Right lobe of liver (tissue), 6 donors: ENCODE measurements around the gene PLCXD1. TPM values are rescaled to one million over a fixed set of nuclear protein-coding genes. Genes with fewer than 3 reads are reported as not detected.
"Not testable (repeated sequence)": the region's sequence is repeated elsewhere in the genome, so short reads cannot be mapped to it uniquely, and the experiment has no call there.

Experiments
- ATAC-seq, 4 donors: fragments of 200-7000 bp; cut with Tn5 transposase; one replicate each; pipeline ENCODE4 v1.9.1; 2020; ENCODE audit warnings: mild to moderate bottlenecking in 4 of 4, moderate library complexity in 4 of 4
- DNase-seq, 3 donors: peaks; one replicate each; pipeline ENCODE4 v3.0.0-alpha.2; 2020
- H3K27ac ChIP-seq, 3 donors: fragments of 200-600 bp; one replicate each; pipeline ENCODE4 v1.8.0; 2022
- H3K27me3 ChIP-seq, 2 donors: fragments of 200-600 bp; one replicate each; pipeline ENCODE4 v1.8.0; 2022
- H3K36me3 ChIP-seq, 4 donors: fragments of 200-600 bp; sonication (generic) in 1 of 4; one replicate each; pipeline versions ENCODE4 v1.5.1 to v1.8.0; 2017 to 2022; ENCODE audit warnings: control low read depth in 1 of 4
- H3K4me1 ChIP-seq, 4 donors: fragments of 200-600 bp; sonication (generic) in 1 of 4; one replicate each; pipeline versions ENCODE4 v1.5.1 to v1.8.0; 2017 to 2022; ENCODE audit warnings: control low read depth in 1 of 4
- H3K4me3 ChIP-seq, 3 donors: fragments of 200-600 bp; one replicate each; pipeline ENCODE4 v1.8.0; 2022
- H3K9me3 ChIP-seq, 4 donors: fragments of 200-600 bp; sonication (generic) in 1 of 4; one replicate each; pipeline versions ENCODE4 v1.5.1 to v1.8.0; 2017 to 2022; ENCODE audit warnings: control low read depth in 1 of 4
- POLR2A ChIP-seq: fragments of 450-650 bp; IDR thresholded peaks from one replicate; pipeline ENCODE4 v1.6.1; 2017; ENCODE audit warnings: antibody characterized with exemption, mild to moderate bottlenecking
- WGBS: methylation state at CpG from one replicate; pipeline ENCODE4 v1.1.6; 2018; ENCODE audit warnings: low coverage, low lambda C conversion rate; ENCODE audit not compliant: insufficient coverage; ENCODE audit errors: missing lambda C conversion rate; 5-methylcytosine and 5-hydroxymethylcytosine counted together
- intact Hi-C, 2 donors: fragments of 100-400 bp; cut with DNase I; formaldehyde crosslinking; loops; one replicate each; pipeline versions ENCODE4 v1.11.2 to v1.14.1; 2022
- total RNA-seq, 6 experiments: library from RNA; depleted of rRNA in 2 of 6; stranded (reverse); fragments of >200 nt in 2 of 6; fragmentation: NEBNext Ultra II Directional in 3 of 6; extraction: Animal tissue kit (Norgen Biotek cat#: 25700) in 3 of 6; gene quantifications; one replicate each; pipeline versions ENCODE4 v1.1.0 to v1.2.4, GENCODE V29; 2016 to 2023
- TF ChIP-seq, protein P1 (sequence below), 4 donors: fragments of 200-600 bp in 3 of 4; fragments of 450-650 bp in 1 of 4; IDR thresholded peaks; one replicate each; pipeline versions ENCODE4 v1.5.1 to v1.8.0; 2016 to 2022; ENCODE audit warnings: antibody characterized with exemption in 4 of 4, mild to moderate bottlenecking in 2 of 4
- donor health status: DM: no; HTN: yes; CAD: no.
- donor health status: DM: no; HTN: no; CAD: no.
- donor health status: DM: no; HTN: no; CAD: no.
- donor health status: DM: no; HTN: yes; CAD: no.
- donor health status: DM: no; HTN: yes; CAD: no.

Gene PLCXD1
- total RNA-seq, 6 experiments from 2014 or later, result 3.4 to 11.2 (median 5.1) TPM

DNA sequence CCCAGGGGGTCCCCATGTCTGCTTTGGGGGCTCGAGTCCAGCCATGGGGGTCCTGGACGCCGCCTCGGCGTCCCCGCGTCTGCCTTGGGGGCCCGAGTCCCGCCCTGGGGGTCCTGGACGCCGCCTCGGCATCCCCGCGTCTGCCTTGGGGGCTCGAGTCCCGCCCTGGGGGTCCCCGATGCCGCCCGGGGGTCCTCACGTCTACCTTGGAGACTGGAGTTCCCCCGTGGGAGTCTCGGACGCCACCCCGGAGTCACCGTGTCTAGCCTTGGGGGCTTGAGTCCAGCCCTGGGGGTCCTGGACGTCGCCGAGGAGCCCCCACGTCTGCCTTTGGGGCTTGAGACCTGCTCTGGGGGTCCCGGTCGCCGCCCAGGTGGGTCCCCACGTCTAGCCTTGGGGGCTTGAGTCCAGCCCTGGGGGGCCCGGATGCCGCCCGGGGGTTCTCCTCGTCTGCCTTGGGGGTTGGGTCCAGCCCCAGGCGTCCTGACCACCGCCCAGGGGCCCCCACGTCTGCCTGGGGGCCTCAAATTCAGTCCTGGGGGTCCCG, 38.5 kb downstream of the PLCXD1 start:
- WGBS, result no CpG with 5 or more reads among the region's 41 CpGs
- H3K4me3 ChIP-seq, result peak overlapping the region; percentile 76 to 91 (median 91)
- ATAC-seq (no peak), DNase-seq (peak; percentile 48 to 77 (median 58))
- intact Hi-C loops, result no loop called here
- H3K4me1 ChIP-seq, result peaks cover 0 to 11% (median 0%) of the 10 kb centered on the region in 4 donors
- no peaks in the 10 kb centered on the region for H3K27me3 ChIP-seq
- H3K27ac ChIP-seq, result peak overlapping the region; percentile 64 to 83 (median 65)
- H3K9me3 ChIP-seq, result no peaks in the 10 kb centered on the region
- peaks cover 0 to 6% (median 0%) of the 10 kb centered on the region in 4 donors for H3K36me3 ChIP-seq
- TF ChIP-seq POLR2A, result no peak
- TF ChIP-seq, protein P1, sequence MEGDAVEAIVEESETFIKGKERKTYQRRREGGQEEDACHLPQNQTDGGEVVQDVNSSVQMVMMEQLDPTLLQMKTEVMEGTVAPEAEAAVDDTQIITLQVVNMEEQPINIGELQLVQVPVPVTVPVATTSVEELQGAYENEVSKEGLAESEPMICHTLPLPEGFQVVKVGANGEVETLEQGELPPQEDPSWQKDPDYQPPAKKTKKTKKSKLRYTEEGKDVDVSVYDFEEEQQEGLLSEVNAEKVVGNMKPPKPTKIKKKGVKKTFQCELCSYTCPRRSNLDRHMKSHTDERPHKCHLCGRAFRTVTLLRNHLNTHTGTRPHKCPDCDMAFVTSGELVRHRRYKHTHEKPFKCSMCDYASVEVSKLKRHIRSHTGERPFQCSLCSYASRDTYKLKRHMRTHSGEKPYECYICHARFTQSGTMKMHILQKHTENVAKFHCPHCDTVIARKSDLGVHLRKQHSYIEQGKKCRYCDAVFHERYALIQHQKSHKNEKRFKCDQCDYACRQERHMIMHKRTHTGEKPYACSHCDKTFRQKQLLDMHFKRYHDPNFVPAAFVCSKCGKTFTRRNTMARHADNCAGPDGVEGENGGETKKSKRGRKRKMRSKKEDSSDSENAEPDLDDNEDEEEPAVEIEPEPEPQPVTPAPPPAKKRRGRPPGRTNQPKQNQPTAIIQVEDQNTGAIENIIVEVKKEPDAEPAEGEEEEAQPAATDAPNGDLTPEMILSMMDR (IDR thresholded peaks at IDR 0.05), result no peak

DNA sequence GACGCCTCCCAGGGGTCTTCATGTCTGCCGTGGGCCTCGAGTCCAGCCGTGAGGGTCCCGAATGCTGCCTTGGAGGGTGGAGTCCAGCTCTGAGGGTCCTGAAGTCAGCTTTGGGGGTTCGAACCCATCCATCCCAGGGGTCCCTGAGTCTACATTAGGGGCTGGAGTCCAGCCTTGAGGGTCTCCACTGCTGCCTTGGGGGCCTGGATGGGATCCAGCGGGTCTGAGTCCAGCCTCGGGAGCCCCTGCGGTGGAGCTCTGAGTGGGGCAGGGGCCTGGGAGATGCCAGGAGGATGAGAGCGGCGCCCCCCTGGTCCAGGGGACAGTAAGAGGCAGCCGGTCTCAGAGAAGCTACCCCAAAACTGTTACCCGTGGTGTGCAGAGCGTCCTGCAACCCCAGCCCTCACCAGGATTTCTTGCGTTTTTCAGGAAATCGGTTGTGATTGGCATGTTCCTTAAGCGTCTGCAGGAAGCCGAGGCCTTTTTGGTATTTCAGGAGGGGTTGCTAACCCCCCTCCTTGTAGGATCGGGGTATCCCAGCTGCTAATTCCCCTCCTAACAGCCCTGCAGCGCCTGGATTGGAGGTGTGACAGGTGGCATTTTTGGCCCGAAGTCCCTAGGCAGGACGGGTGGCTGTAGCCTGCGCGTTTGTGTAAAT, 39.1 kb downstream of the PLCXD1 start:
- Histone ChIP-seq H3K9me3 (no peaks in the 10 kb centered on the region), H3K36me3 (no peaks in the 10 kb centered on the region), H3K27ac (peak overlapping the region; percentile 64 to 83 (median 65)), H3K27me3 (no peaks in the 10 kb centered on the region), H3K4me3 (peak overlapping the region; percentile 76 to 91 (median 91)), H3K4me1 (peaks cover 0 to 11% (median 0%) of the 10 kb centered on the region in 4 donors)
- WGBS, result 3% methylated on average over 10 of the region's 24 CpGs
- peak in 2 of 3 donors; percentile 56 to 63 for DNase-seq
- TF ChIP-seq, protein P1 (IDR thresholded peaks at IDR 0.05), result no peak
- TF ChIP-seq POLR2A, result no peak
- no peak for ATAC-seq
- intact Hi-C loops, result no loop called here

DNA sequence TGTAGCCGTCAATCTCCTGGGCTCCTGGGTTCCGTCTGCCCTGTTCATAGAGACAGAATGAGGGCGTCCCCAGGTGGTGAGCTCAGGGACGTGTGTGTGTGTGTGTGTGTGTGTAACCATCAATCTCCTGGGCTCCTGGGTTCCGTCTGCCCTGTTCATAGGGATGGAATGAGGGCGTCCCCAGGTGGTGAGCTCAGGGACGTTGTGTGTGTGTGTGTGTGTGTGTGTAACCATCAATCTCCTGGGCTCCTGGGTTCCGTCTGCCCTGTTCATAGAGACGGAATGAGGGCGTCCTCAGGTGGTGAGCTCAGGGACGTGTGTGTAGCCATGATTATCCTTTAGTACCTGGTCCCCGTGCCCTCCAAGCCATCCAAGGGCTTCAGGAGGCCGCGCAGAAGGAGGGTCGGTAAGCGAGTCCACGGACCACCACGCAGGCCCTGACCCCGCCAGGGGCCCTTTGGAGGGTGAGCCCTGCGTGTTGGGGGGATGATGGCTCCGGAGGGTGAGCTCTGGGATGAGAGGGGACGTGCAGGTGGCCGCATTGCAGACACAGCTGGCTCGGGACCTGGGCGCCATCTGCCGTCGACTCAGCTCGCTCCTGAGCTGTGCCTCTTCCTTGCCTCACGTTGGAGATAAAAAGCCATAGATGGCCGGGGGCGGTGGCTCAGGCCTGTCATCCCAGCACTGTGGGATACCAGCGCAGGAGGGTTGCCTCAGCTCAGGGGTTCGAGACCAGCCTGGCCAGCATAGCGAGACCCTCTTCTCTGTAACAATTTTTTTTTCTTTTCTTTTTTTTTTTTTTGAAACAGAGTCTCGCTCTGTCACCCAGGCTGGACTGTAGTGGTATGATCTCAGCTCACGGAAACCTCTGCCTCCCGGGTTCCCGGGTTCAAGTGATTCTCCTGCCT, 42.8 kb downstream of the PLCXD1 start:
- DNase-seq (peak; percentile 62 to 70 (median 65)), ATAC-seq (peak; percentile 5 to 38 (median 21))
- intact Hi-C loops, result no loop called here
- Histone ChIP-seq H3K4me1 (peaks cover 0 to 11% (median 0%) of the 10 kb centered on the region in 4 donors), H3K4me3 (no peak overlapping the region), H3K27me3 (no peaks in the 10 kb centered on the region), H3K9me3 (no peaks in the 10 kb centered on the region), H3K27ac (no peak overlapping the region), H3K36me3 (no peaks in the 10 kb centered on the region)
- WGBS, result 55% methylated on average over 14 of the region's 38 CpGs
- TF ChIP-seq, protein P1 (IDR thresholded peaks at IDR 0.05), result no peak
- TF ChIP-seq POLR2A, result no peak

DNA sequence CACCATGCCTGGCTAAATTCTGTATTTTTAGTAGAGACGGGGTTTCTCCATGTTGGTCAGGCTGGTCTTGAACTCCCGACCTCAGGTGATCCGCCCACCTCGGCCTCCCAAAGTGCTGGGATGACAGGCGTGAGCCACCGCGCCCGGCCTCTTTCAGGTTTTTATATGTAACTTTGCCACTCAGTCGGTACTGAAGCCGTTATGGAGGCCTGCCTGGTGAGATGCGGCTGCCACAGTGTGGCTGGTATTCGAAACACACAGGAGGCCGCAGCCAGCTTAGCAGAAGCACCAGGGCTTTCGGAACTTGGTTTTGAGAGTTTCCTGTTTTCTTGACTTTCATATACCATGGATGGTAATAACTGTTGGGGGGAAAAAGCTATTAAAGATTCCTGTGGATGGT, 43.5 kb downstream of the PLCXD1 start:
- H3K27ac ChIP-seq, ATAC-seq, H3K27me3 ChIP-seq, intact Hi-C loops, H3K9me3 ChIP-seq, H3K4me3 ChIP-seq, H3K36me3 ChIP-seq: not testable (repeated sequence)
- H3K4me1 ChIP-seq, result peaks cover 0 to 11% (median 0%) of the 10 kb centered on the region in 4 donors
- 71% methylated on average over 11 of the region's 14 CpGs for WGBS
- peak in 2 of 3 donors; percentile 37 for DNase-seq
